Adrenal gland (tissue), 5 donors: Measurements from ENCODE around the gene SCYL3.

ENCODE experiments used
- POLR2A ChIP-seq, 2 donors: fragments of 450-650 bp; IDR thresholded peaks; one replicate each; pipeline ENCODE4 v1.6.1; 2017; ENCODE audit warnings: antibody characterized with exemption in 2 of 2, mild to moderate bottlenecking in 2 of 2, moderate library complexity in 1 of 2
- TF ChIP-seq, protein P1 (sequence below), 6 experiments: fragments of 450-650 bp in 4 of 6; fragments of 200-600 bp in 2 of 6; sonication (generic) in 1 of 6; IDR thresholded peaks; 1 replicate in 5 of 6; 2 replicates in 1 of 6; pipeline versions ENCODE4 v1.5.1 to v1.8.0; 2016 to 2021; ENCODE audit warnings: antibody characterized with exemption in 6 of 6, mild to moderate bottlenecking in 2 of 6, moderate library complexity in 1 of 6
- donor health status: DM: no; HTN: no; CAD: no.

- TF ChIP-seq POLR2A (IDR thresholded peaks at IDR 0.05): no peak
- TF ChIP-seq, protein P1, sequence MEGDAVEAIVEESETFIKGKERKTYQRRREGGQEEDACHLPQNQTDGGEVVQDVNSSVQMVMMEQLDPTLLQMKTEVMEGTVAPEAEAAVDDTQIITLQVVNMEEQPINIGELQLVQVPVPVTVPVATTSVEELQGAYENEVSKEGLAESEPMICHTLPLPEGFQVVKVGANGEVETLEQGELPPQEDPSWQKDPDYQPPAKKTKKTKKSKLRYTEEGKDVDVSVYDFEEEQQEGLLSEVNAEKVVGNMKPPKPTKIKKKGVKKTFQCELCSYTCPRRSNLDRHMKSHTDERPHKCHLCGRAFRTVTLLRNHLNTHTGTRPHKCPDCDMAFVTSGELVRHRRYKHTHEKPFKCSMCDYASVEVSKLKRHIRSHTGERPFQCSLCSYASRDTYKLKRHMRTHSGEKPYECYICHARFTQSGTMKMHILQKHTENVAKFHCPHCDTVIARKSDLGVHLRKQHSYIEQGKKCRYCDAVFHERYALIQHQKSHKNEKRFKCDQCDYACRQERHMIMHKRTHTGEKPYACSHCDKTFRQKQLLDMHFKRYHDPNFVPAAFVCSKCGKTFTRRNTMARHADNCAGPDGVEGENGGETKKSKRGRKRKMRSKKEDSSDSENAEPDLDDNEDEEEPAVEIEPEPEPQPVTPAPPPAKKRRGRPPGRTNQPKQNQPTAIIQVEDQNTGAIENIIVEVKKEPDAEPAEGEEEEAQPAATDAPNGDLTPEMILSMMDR (IDR thresholded peaks at IDR 0.05): no peak
Observed at GRCh38 chr1:169886422-169886821, 7.3 kb downstream of the SCYL3 start.
